Pancreas (tissue), 10 donors: Measurements from ENCODE around the gene ZNF385B. TPM values are rescaled to one million over a fixed set of nuclear protein-coding genes. Genes with fewer than 3 reads are reported as not detected.

ENCODE experiments used
- ATAC-seq, 4 donors: fragments of 200-7000 bp; cut with Tn5 transposase; one replicate each; pipeline versions ENCODE4 v1.8.0 to v1.9.1; 2020; ENCODE audit warnings: mild to moderate bottlenecking in 4 of 4, moderate library complexity in 4 of 4
- DNase-seq, 6 donors: peaks; one replicate each; pipeline ENCODE4 v3.0.0-alpha.2; 2020
- FAIRE-seq: peaks from 2 replicates; lab custom pipeline; 2012; peaks lifted over from hg19 to GRCh38; lab: Jason Lieb, UNC
- H3K27ac ChIP-seq, 4 donors: fragments of 200-600 bp; sonication (generic); 1 replicate in 3 of 4; 2 replicates in 1 of 4; pipeline versions ENCODE4 v1.5.0 to v1.8.0; 2020
- H3K27me3 ChIP-seq, 4 donors: fragments of 200-600 bp; one replicate each; pipeline ENCODE4 v1.8.0; 2021
- H3K36me3 ChIP-seq, 3 donors: fragments of 200-600 bp; sonication (generic) in 1 of 3; one replicate each; pipeline versions ENCODE4 v1.5.0 to v1.8.0; 2020 to 2021
- H3K4me1 ChIP-seq, 3 donors: fragments of 200-600 bp; one replicate each; pipeline ENCODE4 v1.8.0; 2021
- H3K4me3 ChIP-seq, 4 donors: fragments of 200-600 bp; sonication (generic) in 2 of 4; one replicate each; pipeline versions ENCODE4 v1.5.0 to v1.8.0; 2020 to 2021
- H3K9me3 ChIP-seq, 4 donors: fragments of 200-600 bp; one replicate each; pipeline ENCODE4 v1.8.0; 2021
- CTCF ChIP-seq, 4 donors: fragments of 200-600 bp; sonication (generic) in 3 of 4; IDR thresholded peaks; one replicate each; pipeline versions ENCODE4 v1.5.0 to v1.8.0; 2021; ENCODE audit warnings: antibody characterized with exemption in 4 of 4
- WGBS, 2 donors: extraction: QIAGEN DNeasy Blood & Tissue Kit; methylation state at CpG; one replicate each; pipeline ENCODE4 v1.1.7; 2013; 5-methylcytosine and 5-hydroxymethylcytosine counted together
- intact Hi-C, 3 donors: fragments of 100-400 bp; cut with DNase I; formaldehyde crosslinking; loops; one replicate each; pipeline versions ENCODE4 v1.11.1 to v1.14.2; 2022
- polyA plus RNA-seq, 2 donors: library from polyadenylated mRNA; stranded (reverse); fragments of 200-250 nt; gene quantifications; one replicate each; pipeline ENCODE4 v1.2.3, GENCODE V29; 2013
- total RNA-seq, 6 donors: library from RNA; stranded (reverse); fragmentation: NEBNext Ultra II Directional in 4 of 6; extraction: Animal tissue kit (Norgen Biotek cat#: 25700) in 4 of 6; gene quantifications; one replicate each; pipeline versions ENCODE4 v1.2.1 to v1.2.4, GENCODE V29; 2021 to 2023
- donor health status: healthy with polysubstance abuse.
- donor health status: DM: no; HTN: no; CAD: no; lungs with moderate emphysema.
- donor health status: DM: no; HTN: no; CAD: no.
- donor health status: control.
- donor health status: control.
- donor health status: Bipolar disorder and iron deficiency.
- donor health status: DM: yes; HTN: yes; CAD: no.
- donor health status: DM: no; HTN: no; CAD: no.
- donor health status: DM: no; HTN: no; CAD: no.
- donor health status: DM: yes; HTN: yes; CAD: no.

ZNF385B gene
- total and polyA plus RNA-seq, 8 donors = 0.19 to 0.61 (median 0.37) TPM; not detected in 1

GRCh38 chr2:179857236-179857635 lies 4.2 kb downstream of the ZNF385B start:
- WGBS, 2 donors = 66 to 78% methylated on average over 4 of the region's 4 CpGs

GRCh38 chr2:179856205-179856604 lies 5.2 kb downstream of the ZNF385B start:
- no peaks in the 10 kb centered on the region for H3K27me3 ChIP-seq
- no peak overlapping the region for H3K27ac ChIP-seq
- DNase-seq (no peak), ATAC-seq (no peak), FAIRE-seq (no peak)
- no peak overlapping the region for H3K4me3 ChIP-seq
- TF ChIP-seq CTCF (IDR thresholded peaks at IDR 0.05) = no peak
- intact Hi-C loops = no loop called here
- 68 to 71% methylated on average over 5 of the region's 5 CpGs for WGBS, 2 donors
- no peaks in the 10 kb centered on the region for H3K4me1 ChIP-seq
- H3K36me3 ChIP-seq = no peaks in the 10 kb centered on the region
- no peaks in the 10 kb centered on the region for H3K9me3 ChIP-seq

More at GRCh38 chr2:179857236-179857635, 4.2 kb downstream of the ZNF385B start:
- H3K27me3 ChIP-seq = no peaks in the 10 kb centered on the region
- H3K36me3 ChIP-seq = no peaks in the 10 kb centered on the region
- ATAC-seq (no peak), DNase-seq (no peak), FAIRE-seq (no peak)
- H3K4me1 ChIP-seq = peaks cover 0 to 2% (median 0%) of the 10 kb centered on the region in 3 donors
- TF ChIP-seq CTCF (IDR thresholded peaks at IDR 0.05) = no peak
- intact Hi-C loops = no loop called here
- H3K4me3 ChIP-seq = no peak overlapping the region
- H3K27ac ChIP-seq = no peak overlapping the region
- no peaks in the 10 kb centered on the region for H3K9me3 ChIP-seq

GRCh38 chr2:179855673-179856072 lies 5.7 kb downstream of the ZNF385B start:
- Histone ChIP-seq H3K36me3 (no peaks in the 10 kb centered on the region), H3K27me3 (no peaks in the 10 kb centered on the region), H3K4me1 (no peaks in the 10 kb centered on the region), H3K9me3 (no peaks in the 10 kb centered on the region), H3K4me3 (no peak overlapping the region), H3K27ac (no peak overlapping the region)
- ATAC-seq (no peak), DNase-seq (no peak), FAIRE-seq (no peak)
- intact Hi-C loops = no loop called here
- no peak for TF ChIP-seq CTCF (IDR thresholded peaks at IDR 0.05)
- WGBS, 2 donors = 97 to 100% methylated on average over 1 of the region's 1 CpG

GRCh38 chr2:179854891-179855290 lies 6.5 kb downstream of the ZNF385B start:
- Histone ChIP-seq H3K9me3 (no peaks in the 10 kb centered on the region), H3K4me1 (no peaks in the 10 kb centered on the region), H3K36me3 (no peaks in the 10 kb centered on the region), H3K4me3 (no peak overlapping the region), H3K27me3 (no peaks in the 10 kb centered on the region), H3K27ac (no peak overlapping the region)
- ATAC-seq (no peak), DNase-seq (no peak), FAIRE-seq (no peak)
- WGBS, 2 donors = 59 to 63% methylated on average over 3 of the region's 3 CpGs
- TF ChIP-seq CTCF (IDR thresholded peaks at IDR 0.05) = no peak
- intact Hi-C loops = no loop called here

GRCh38 chr2:179853108-179853507 lies 8.3 kb downstream of the ZNF385B start:
- Histone ChIP-seq H3K4me1 (no peaks in the 10 kb centered on the region), H3K27ac (no peak overlapping the region), H3K9me3 (no peaks in the 10 kb centered on the region), H3K27me3 (no peaks in the 10 kb centered on the region), H3K36me3 (no peaks in the 10 kb centered on the region), H3K4me3 (no peak overlapping the region)
- ATAC-seq (no peak), DNase-seq (no peak), FAIRE-seq (no peak)
- intact Hi-C loops = no loop called here
- TF ChIP-seq CTCF (IDR thresholded peaks at IDR 0.05) = no peak
